ENCODE results near the gene SMO.
A peak's percentile ranks its signal among the peaks of the same experiment; 100 is the strongest.
"Not testable (repeated sequence)": the region's sequence is repeated elsewhere in the genome, so short reads cannot be mapped to it uniquely, and the experiment has no call there.

Gene SMO

GRCh38 chr7:129245533-129245932 is 57.1 kb downstream of the SMO start:
- DNase-seq: no peak

- DNase-seq: no peak
Observed at GRCh38 chr7:129247087-129247486, 58.7 kb downstream of the SMO start.

GRCh38 chr7:129252128-129252527 is 63.7 kb downstream of the SMO start:
- no peak for DNase-seq

- DNase-seq: not testable (repeated sequence)
Observed at GRCh38 chr7:129252603-129253002, 64.2 kb downstream of the SMO start.

- no peak for DNase-seq
Observed at GRCh38 chr7:129255800-129256199, 67.4 kb downstream of the SMO start.

- DNase-seq: no peak
Observed at GRCh38 chr7:129256221-129256620, 67.8 kb downstream of the SMO start.

GRCh38 chr7:129257168-129257567 is 68.7 kb downstream of the SMO start:
- DNase-seq: no peak

- DNase-seq: peak; percentile 48
Observed at GRCh38 chr7:129258649-129259389, 70.4 kb downstream of the SMO start.

GRCh38 chr7:129262324-129262723 is 73.9 kb downstream of the SMO start:
- DNase-seq: no peak

All from DMS53 (cell line).